NB4 (cell line): ENCODE data around the gene RAE1.

ENCODE experiments used
- CTCF ChIP-seq: IDR thresholded peaks from one replicate; pipeline ENCODE4 v1.5.1; 2012; ENCODE audit warnings: low read depth, low read length
- POLR2A ChIP-seq: IDR thresholded peaks from 2 replicates; pipeline ENCODE4 v1.6.1; 2011; ENCODE audit warnings: mild to moderate bottlenecking; ENCODE audit not compliant: insufficient read length; ENCODE audit errors: extremely low read depth

- TF ChIP-seq CTCF, result no peak
- no peak for TF ChIP-seq POLR2A
Observed at GRCh38 chr20:57308451-57309271, 42.4 kb upstream of the RAE1 start.
